ENCODE results near the gene PSG4. TPM values are rescaled to one million over a fixed set of nuclear protein-coding genes. Genes with fewer than 3 reads are reported as not detected.
"Not testable (repeated sequence)": the region's sequence is repeated elsewhere in the genome, so short reads cannot be mapped to it uniquely, and the experiment has no call there.

PSG4 gene
- 0.36 TPM for polyA plus RNA-seq (2013, experiment 1 of 2; ENCODE audit: insufficient read length)
- polyA plus RNA-seq (2013, experiment 2 of 2; ENCODE audit: insufficient read length) = 0.30 TPM

- not testable (repeated sequence) for DNase-seq
Observed at GRCh38 chr19:43205471-43206105, at the start of gene PSG4. TSS of gene PSG4 (minus strand) at chr19:43205638. CDS start at chr19:43205536, 102 bp downstream.

- not testable (repeated sequence) for DNase-seq
Observed at GRCh38 chr19:43251428-43251827, 46.0 kb upstream of the PSG4 start.

GRCh38 chr19:43250296-43250695, 44.9 kb upstream of the PSG4 start:
- not testable (repeated sequence) for DNase-seq

- DNase-seq = not testable (repeated sequence)
Observed at GRCh38 chr19:43248635-43249002, 43.2 kb upstream of the PSG4 start.

- DNase-seq = not testable (repeated sequence)
Observed at GRCh38 chr19:43247243-43247880, 41.9 kb upstream of the PSG4 start.

- not testable (repeated sequence) for DNase-seq
Observed at GRCh38 chr19:43245848-43246247, 40.4 kb upstream of the PSG4 start.

GRCh38 chr19:43242211-43242610, 36.8 kb upstream of the PSG4 start:
- not testable (repeated sequence) for DNase-seq

GRCh38 chr19:43238213-43238612, 32.8 kb upstream of the PSG4 start:
- not testable (repeated sequence) for DNase-seq

- peak; percentile 3 for DNase-seq
Observed at GRCh38 chr19:43235686-43236085, 30.2 kb upstream of the PSG4 start.

- no peak for DNase-seq
Observed at GRCh38 chr19:43229315-43229714, 23.9 kb upstream of the PSG4 start.

- not testable (repeated sequence) for DNase-seq
Observed at GRCh38 chr19:43228730-43229129, 23.3 kb upstream of the PSG4 start.

- DNase-seq = not testable (repeated sequence)
Observed at GRCh38 chr19:43226986-43227385, 21.5 kb upstream of the PSG4 start.

GRCh38 chr19:43224855-43225253, 19.4 kb upstream of the PSG4 start:
- DNase-seq = no peak

- DNase-seq = not testable (repeated sequence)
Observed at GRCh38 chr19:43224201-43224854, 18.9 kb upstream of the PSG4 start.

GRCh38 chr19:43221891-43222290, 16.5 kb upstream of the PSG4 start:
- DNase-seq = not testable (repeated sequence)

GRCh38 chr19:43219136-43219535, 13.7 kb upstream of the PSG4 start:
- not testable (repeated sequence) for DNase-seq

GRCh38 chr19:43215881-43216280, 10.4 kb upstream of the PSG4 start:
- not testable (repeated sequence) for DNase-seq

GRCh38 chr19:43207991-43208390, 2.6 kb upstream of the PSG4 start:
- DNase-seq = no peak

GRCh38 chr19:43207174-43207573, 1.7 kb upstream of the PSG4 start:
- not testable (repeated sequence) for DNase-seq

GRCh38 chr19:43203611-43204010, 1.8 kb downstream of the PSG4 start:
- DNase-seq = not testable (repeated sequence)

GRCh38 chr19:43201891-43202290, 3.5 kb downstream of the PSG4 start:
- DNase-seq = not testable (repeated sequence)

GRCh38 chr19:43201337-43201801, 4.1 kb downstream of the PSG4 start:
- peak; percentile 76 for DNase-seq

GRCh38 chr19:43198686-43199419, 6.6 kb downstream of the PSG4 start:
- not testable (repeated sequence) for DNase-seq

All from fibroblast of skin of abdomen (primary cell).